H9 (cell line): ENCODE data around the gene SGMS2. TPM values are rescaled to one million over a fixed set of nuclear protein-coding genes. Genes with fewer than 3 reads are reported as not detected.

Experiments used
- DNase-seq: peaks from one replicate; pipeline ENCODE4 v3.0.0-alpha.2; 2017
- H2AFZ ChIP-seq: one replicate; pipeline ENCODE4 v1.6.1; 2013; ENCODE audit warnings: mild to moderate bottlenecking, low read length, control low read depth, moderate library complexity
- H2AK5ac ChIP-seq: 2 replicates; pipeline ENCODE4 v1.6.1; 2013; ENCODE audit warnings: low read length, control low read depth, mixed read lengths; ENCODE audit not compliant: insufficient read length
- H2BK120ac ChIP-seq: one replicate; pipeline ENCODE4 v1.6.1; 2013; ENCODE audit warnings: low read depth, mild to moderate bottlenecking, low read length, control low read depth, inconsistent platforms; ENCODE audit not compliant: poor library complexity, severe bottlenecking
- H2BK12ac ChIP-seq: 2 replicates; pipeline ENCODE4 v1.6.1; 2013; ENCODE audit warnings: low read length, control low read depth, mixed read lengths, low read depth; ENCODE audit not compliant: insufficient read length
- H2BK15ac ChIP-seq: 2 replicates; pipeline ENCODE4 v1.6.1; 2013; ENCODE audit warnings: low read depth, low read length, control low read depth
- H2BK20ac ChIP-seq: one replicate; pipeline ENCODE4 v1.6.1; 2013; ENCODE audit warnings: low read depth, mild to moderate bottlenecking, low read length, control low read depth, inconsistent platforms; ENCODE audit not compliant: poor library complexity, severe bottlenecking
- H2BK5ac ChIP-seq: 2 replicates; pipeline ENCODE4 v1.6.1; 2013; ENCODE audit warnings: low read length, control low read depth, mixed read lengths; ENCODE audit not compliant: insufficient read length
- H3K14ac ChIP-seq: 2 replicates; pipeline ENCODE4 v1.6.1; 2013; ENCODE audit warnings: low read length, control low read depth; ENCODE audit not compliant: insufficient read depth
- H3K18ac ChIP-seq: 2 replicates; pipeline ENCODE4 v1.6.1; 2013; ENCODE audit warnings: low read depth, mild to moderate bottlenecking, mixed read lengths, low read length, control low read depth; ENCODE audit not compliant: insufficient read length
- H3K23ac ChIP-seq: 2 replicates; pipeline ENCODE4 v1.6.1; 2013; ENCODE audit warnings: low read length, control low read depth, mixed read lengths, low read depth; ENCODE audit not compliant: insufficient read length
- H3K23me2 ChIP-seq: 2 replicates; pipeline ENCODE4 v1.6.1; 2013; ENCODE audit warnings: low read depth, mild to moderate bottlenecking, mixed read lengths, low read length, control low read depth; ENCODE audit not compliant: insufficient read length, poor library complexity, severe bottlenecking
- H3K27ac ChIP-seq: 2 replicates; pipeline ENCODE4 v1.5.1; 2013; ENCODE audit warnings: low read length, control low read depth, mixed read lengths, low read depth; ENCODE audit not compliant: insufficient read length
- H3K27me3 ChIP-seq: 2 replicates; pipeline ENCODE4 v1.6.1; 2013; ENCODE audit warnings: low read length, control low read depth, inconsistent platforms; ENCODE audit not compliant: insufficient read depth
- H3K4ac ChIP-seq: 2 replicates; pipeline ENCODE4 v1.6.1; 2013; ENCODE audit warnings: low read depth, mild to moderate bottlenecking, control low read depth, inconsistent platforms, low read length, moderate library complexity
- H3K4me1 ChIP-seq: 2 replicates; pipeline ENCODE4 v1.6.1; 2013; ENCODE audit warnings: low read length, control low read depth, inconsistent platforms; ENCODE audit not compliant: insufficient read depth
- H3K4me2 ChIP-seq: 2 replicates; pipeline ENCODE4 v1.6.1; 2013; ENCODE audit warnings: low read length, control low read depth, mixed read lengths; ENCODE audit not compliant: insufficient read length, insufficient read depth
- H3K56ac ChIP-seq: 2 replicates; pipeline ENCODE4 v1.6.1; 2013; ENCODE audit warnings: low read depth, mild to moderate bottlenecking, mixed read lengths, low read length, control low read depth; ENCODE audit not compliant: insufficient read length
- H3K79me1 ChIP-seq: 2 replicates; pipeline ENCODE4 v1.6.1; 2013; ENCODE audit warnings: low read depth, mild to moderate bottlenecking, moderate library complexity, low read length, control low read depth, inconsistent platforms; ENCODE audit not compliant: insufficient read depth, poor library complexity, severe bottlenecking
- H3K79me2 ChIP-seq: 2 replicates; pipeline ENCODE4 v1.6.1; 2013; ENCODE audit warnings: low read length, control low read depth, inconsistent platforms; ENCODE audit not compliant: insufficient read depth
- H3K9ac ChIP-seq: 2 replicates; pipeline ENCODE4 v1.6.1; 2013; ENCODE audit warnings: low read length, control low read depth, mixed read lengths; ENCODE audit not compliant: insufficient read length; ENCODE audit errors: extremely low read depth
- H3K9me3 ChIP-seq: one replicate; pipeline ENCODE4 v1.6.1; 2013; ENCODE audit warnings: low read depth, low read length, inconsistent platforms; ENCODE audit not compliant: control insufficient read depth
- H3T11ph ChIP-seq: one replicate; pipeline ENCODE4 v1.6.1; 2013; ENCODE audit warnings: mild to moderate bottlenecking, low read length, control low read depth, inconsistent platforms
- H4K20me1 ChIP-seq: one replicate; pipeline ENCODE4 v1.6.1; 2013; ENCODE audit not compliant: control insufficient read depth, insufficient read length, insufficient read depth
- H4K5ac ChIP-seq: 2 replicates; pipeline ENCODE4 v1.6.1; 2013; ENCODE audit warnings: low read depth, mild to moderate bottlenecking, mixed read lengths, low read length, control low read depth; ENCODE audit not compliant: insufficient read length
- H4K8ac ChIP-seq: replicated peaks from 2 replicates; pipeline ENCODE4 v1.6.1; 2013; ENCODE audit warnings: low read length, control low read depth, mixed read lengths, low read depth; ENCODE audit not compliant: insufficient read length
- H4K91ac ChIP-seq: 2 replicates; pipeline ENCODE4 v1.6.1; 2013; ENCODE audit warnings: low read depth, mild to moderate bottlenecking, moderate library complexity, mixed read lengths, low read length, control low read depth; ENCODE audit not compliant: insufficient read length
- H3K27ac Mint-ChIP-seq, 3 experiments: 2 replicates in 2 of 3; 3 replicates in 1 of 3; pipeline ENCODE4 v1.8.0; 2020 to 2021; ENCODE audit warnings: mixed read lengths in 3 of 3, mild to moderate bottlenecking in 1 of 3, moderate library complexity in 1 of 3
- H3K27me3 Mint-ChIP-seq: 2 replicates; pipeline ENCODE4 v1.8.0; 2021; ENCODE audit warnings: low read depth, mild to moderate bottlenecking, moderate library complexity, mixed read lengths
- H3K36me3 Mint-ChIP-seq, 3 experiments: 2 replicates in 2 of 3; 3 replicates in 1 of 3; pipeline ENCODE4 v1.8.0; 2020 to 2021; ENCODE audit warnings: low read depth in 3 of 3, mixed read lengths in 3 of 3; ENCODE audit not compliant: insufficient read depth in 1 of 3
- H3K4me1 Mint-ChIP-seq, 2 experiments: 2 replicates each; pipeline ENCODE4 v1.8.0; 2020; ENCODE audit warnings: mixed read lengths in 2 of 2
- H3K4me3 Mint-ChIP-seq, 2 experiments: 2 replicates in 1 of 2; 3 replicates in 1 of 2; pipeline ENCODE4 v1.8.0; 2020 to 2021; ENCODE audit warnings: mild to moderate bottlenecking in 2 of 2, mixed read lengths in 2 of 2, moderate library complexity in 1 of 2
- H3K9me3 Mint-ChIP-seq, 2 experiments: 2 replicates in 1 of 2; 3 replicates in 1 of 2; pipeline ENCODE4 v1.8.0; 2020; ENCODE audit warnings: mild to moderate bottlenecking in 2 of 2, mixed read lengths in 2 of 2, moderate library complexity in 1 of 2
- WGBS: extraction: QIAGEN DNeasy Blood & Tissue Kit; methylation state at CpG from one replicate; pipeline ENCODE4 v1.1.7; 2013; ENCODE audit warnings: missing lambda C conversion rate, low lambda C conversion rate, mixed read lengths; ENCODE audit not compliant: insufficient read length; ENCODE audit errors: extremely low coverage; 5-methylcytosine and 5-hydroxymethylcytosine counted together
- total RNA-seq: library from RNA; stranded (reverse); gene quantifications from 2 replicates; pipeline ENCODE4 v1.2.1, GENCODE V29; 2021
- TF ChIP-seq, protein P1 (sequence below): fragments of 200-600 bp; sonication (generic); conservative IDR thresholded peaks from 3 replicates; pipeline ENCODE4 v1.8.0; 2021; ENCODE audit warnings: antibody characterized with exemption, mild to moderate bottlenecking

Gene SGMS2
- total RNA-seq, 1 experiment from 2014 or later, result 9.7 TPM

GRCh38 chr4:107850438-107850837 is 25.7 kb downstream of the SGMS2 start:
- Histone ChIP-seq H3K79me2 (no peaks in the 10 kb centered on the region), H3K18ac (no peak overlapping the region), H4K8ac (no peak overlapping the region), H3K27me3 (no peaks in the 10 kb centered on the region), H3K23ac (no peak overlapping the region), H2BK5ac (no peak overlapping the region), H2AK5ac (no peak overlapping the region), H2BK15ac (no peak overlapping the region), H3K14ac (no peak overlapping the region), H3T11ph (no peak overlapping the region), H4K5ac (no peak overlapping the region), H3K4ac (no peak overlapping the region), H4K91ac (no peak overlapping the region), H3K23me2 (no peaks in the 10 kb centered on the region), H3K79me1 (no peaks in the 10 kb centered on the region), H3K56ac (no peak overlapping the region), H3K4me2 (no peak overlapping the region), H4K20me1 (no peaks in the 10 kb centered on the region), H3K9me3 (no peaks in the 10 kb centered on the region), H2BK20ac (no peak overlapping the region), H3K9ac (no peak overlapping the region), H3K27ac (no peak overlapping the region), H2AFZ (no peak overlapping the region), H2BK12ac (no peak overlapping the region), H2BK120ac (no peak overlapping the region), H3K4me1 (peaks cover 2% of the 10 kb centered on the region; the same call in 1 of the 2 replicates)
- WGBS, result no CpG with 5 or more reads among the region's 2 CpGs
- TF ChIP-seq, protein P1, sequence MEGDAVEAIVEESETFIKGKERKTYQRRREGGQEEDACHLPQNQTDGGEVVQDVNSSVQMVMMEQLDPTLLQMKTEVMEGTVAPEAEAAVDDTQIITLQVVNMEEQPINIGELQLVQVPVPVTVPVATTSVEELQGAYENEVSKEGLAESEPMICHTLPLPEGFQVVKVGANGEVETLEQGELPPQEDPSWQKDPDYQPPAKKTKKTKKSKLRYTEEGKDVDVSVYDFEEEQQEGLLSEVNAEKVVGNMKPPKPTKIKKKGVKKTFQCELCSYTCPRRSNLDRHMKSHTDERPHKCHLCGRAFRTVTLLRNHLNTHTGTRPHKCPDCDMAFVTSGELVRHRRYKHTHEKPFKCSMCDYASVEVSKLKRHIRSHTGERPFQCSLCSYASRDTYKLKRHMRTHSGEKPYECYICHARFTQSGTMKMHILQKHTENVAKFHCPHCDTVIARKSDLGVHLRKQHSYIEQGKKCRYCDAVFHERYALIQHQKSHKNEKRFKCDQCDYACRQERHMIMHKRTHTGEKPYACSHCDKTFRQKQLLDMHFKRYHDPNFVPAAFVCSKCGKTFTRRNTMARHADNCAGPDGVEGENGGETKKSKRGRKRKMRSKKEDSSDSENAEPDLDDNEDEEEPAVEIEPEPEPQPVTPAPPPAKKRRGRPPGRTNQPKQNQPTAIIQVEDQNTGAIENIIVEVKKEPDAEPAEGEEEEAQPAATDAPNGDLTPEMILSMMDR, result no peak
- H3K4me1 Mint-ChIP-seq, result peaks cover 7 to 8% of the 10 kb centered on the region in 2 experiments
- H3K27me3 Mint-ChIP-seq, result no peaks in the 10 kb centered on the region; the same call in 1 of the 2 replicates
- peaks cover 6 to 8% of the 10 kb centered on the region in 2 experiments; a peak in 4 of 5 replicates for H3K9me3 Mint-ChIP-seq
- no peak overlapping the region for H3K27ac Mint-ChIP-seq
- no peak overlapping the region for H3K4me3 Mint-ChIP-seq
- no peak for DNase-seq
- peaks cover 4 to 16% (median 7%) of the 10 kb centered on the region in 3 experiments; a peak in 6 of 7 replicates for H3K36me3 Mint-ChIP-seq
